ENCODE results near the gene HMGXB3. TPM values are rescaled to one million over a fixed set of nuclear protein-coding genes. Genes with fewer than 3 reads are reported as not detected.

Gene HMGXB3
- total RNA-seq, 1 experiment from 2014 or later, result 26.9 TPM

- H3K4me2 ChIP-seq (ENCODE audit: insufficient read depth, insufficient read length, low read length), result no peak overlapping the region
- H3K27ac Mint-ChIP-seq, result no peak overlapping the region
- H3K4me1 ChIP-seq (ENCODE audit: insufficient read depth, low read length), result peaks cover 2% of the 10 kb centered on the region; the same call in 1 of the 2 replicates
- H2BK5ac ChIP-seq (ENCODE audit: insufficient read length, low read length), result no peak overlapping the region
- H3T11ph ChIP-seq (ENCODE audit: low read length), result no peak overlapping the region
- H3K4me1 Mint-ChIP-seq, result peaks cover 6 to 12% of the 10 kb centered on the region in 2 experiments
- H3K79me1 ChIP-seq (ENCODE audit: insufficient read depth, low read depth, low read length, poor library complexity, severe bottlenecking), result no peaks in the 10 kb centered on the region
- no peak overlapping the region for H2BK12ac ChIP-seq (ENCODE audit: insufficient read length, low read depth, low read length)
- no peak overlapping the region for H3K4me3 Mint-ChIP-seq
- H3K27ac ChIP-seq (ENCODE audit: insufficient read length, low read depth, low read length), result no peak overlapping the region
- no peak overlapping the region for H4K5ac ChIP-seq (ENCODE audit: insufficient read length, low read depth, low read length)
- H3K18ac ChIP-seq (ENCODE audit: insufficient read length, low read depth, low read length), result no peak overlapping the region
- no peak overlapping the region for H4K8ac ChIP-seq (replicated peaks; ENCODE audit: insufficient read length, low read depth, low read length)
- H3K9me3 Mint-ChIP-seq, result peaks cover 9 to 11% of the 10 kb centered on the region in 2 experiments
- H3K4ac ChIP-seq (ENCODE audit: low read depth, low read length), result no peak overlapping the region
- no peaks in the 10 kb centered on the region for H3K79me2 ChIP-seq (ENCODE audit: insufficient read depth, low read length)
- H2BK15ac ChIP-seq (ENCODE audit: low read depth, low read length), result no peak overlapping the region
- H3K23ac ChIP-seq (ENCODE audit: insufficient read length, low read depth, low read length), result no peak overlapping the region
- H3K36me3 Mint-ChIP-seq (ENCODE audit: insufficient read depth in 1 of 3, low read depth in 3 of 3), result peaks cover 43 to 78% (median 74%) of the 10 kb centered on the region in 3 experiments
- no peak overlapping the region for H2AK5ac ChIP-seq (ENCODE audit: insufficient read length, low read length)
- H4K20me1 ChIP-seq (ENCODE audit: control insufficient read depth, insufficient read depth, insufficient read length), result no peaks in the 10 kb centered on the region
- no peak overlapping the region for H3K56ac ChIP-seq (ENCODE audit: insufficient read length, low read depth, low read length)
- no peak overlapping the region for H3K14ac ChIP-seq (ENCODE audit: insufficient read depth, low read length)
- no peak overlapping the region for H2BK120ac ChIP-seq (ENCODE audit: low read depth, low read length, poor library complexity, severe bottlenecking)
- no peaks in the 10 kb centered on the region for H3K23me2 ChIP-seq (ENCODE audit: insufficient read length, low read depth, low read length, poor library complexity, severe bottlenecking)
- no peak overlapping the region for H2BK20ac ChIP-seq (ENCODE audit: low read depth, low read length, poor library complexity, severe bottlenecking)
- no peak overlapping the region for H2AFZ ChIP-seq (ENCODE audit: low read length)
- no peaks in the 10 kb centered on the region for H3K9me3 ChIP-seq (ENCODE audit: control insufficient read depth, low read depth, low read length)
- H3K9ac ChIP-seq (ENCODE audit: extremely low read depth, insufficient read length, low read length), result no peak overlapping the region
- DNase-seq, result no peak
- H3K27me3 ChIP-seq (ENCODE audit: insufficient read depth, low read length), result no peaks in the 10 kb centered on the region
- no peak for TF ChIP-seq CTCF (conservative IDR thresholded peaks at IDR 0.05)
- H3K27me3 Mint-ChIP-seq (ENCODE audit: low read depth), result no peaks in the 10 kb centered on the region
- no peak overlapping the region for H4K91ac ChIP-seq (ENCODE audit: insufficient read length, low read depth, low read length)
Measured at GRCh38 chr5:150016537-150016936, 16.0 kb downstream of the HMGXB3 start.

Data from H9 (cell line).